HepG2 (cell line): ENCODE data around the gene CDH13. TPM values are rescaled to one million over a fixed set of nuclear protein-coding genes. Genes with fewer than 3 reads are reported as not detected.

ENCODE experiments used
- DMAP1 ChIP-seq: IDR thresholded peaks from 2 replicates; pipeline ENCODE4 v1.6.1; 2016
- NAIF1 ChIP-seq: sonication (generic); formaldehyde crosslinking; IDR thresholded peaks from 2 replicates; pipeline ENCODE4 v1.5.0; 2020; ENCODE audit warnings: mild to moderate bottlenecking, missing genetic modification reagents, borderline replicate concordance
- NFE2L2 ChIP-seq: fragments of 150-350 bp; IDR thresholded peaks from 2 replicates; pipeline ENCODE4 v1.6.1; 2014; ENCODE audit warnings: low read length
- PHF8 ChIP-seq: sonication (generic); formaldehyde crosslinking; IDR thresholded peaks from 2 replicates; pipeline ENCODE4 v1.5.0; 2020; ENCODE audit warnings: missing genetic modification reagents
- ZFP1 ChIP-seq: IDR thresholded peaks from 2 replicates; pipeline ENCODE4 v1.6.1; 2016
- ZNF530 ChIP-seq: sonication (generic); formaldehyde crosslinking; IDR thresholded peaks from 2 replicates; pipeline ENCODE4 v1.5.0; 2020; ENCODE audit warnings: low read depth, mild to moderate bottlenecking, missing genetic modification reagents
- polyA plus RNA-seq, 8 experiments: library from polyadenylated mRNA; depleted of rRNA in 3 of 8; stranded (reverse) in 7 of 8; unstranded in 1 of 8; fragments of >200 nt; fragmentation: Illumina TruSeq in 4 of 8; extraction: Trizol in 4 of 8; gene quantifications; 2 replicates each; pipeline versions ENCODE4 v1.2.1 to v1.2.3, GENCODE V29; 2011 to 2016; ENCODE audit warnings: low read depth in 4 of 8, missing spikeins in 1 of 8, mixed read lengths in 1 of 8; ENCODE audit not compliant: insufficient read depth in 1 of 8
- total RNA-seq, 5 experiments: library from RNA; depleted of rRNA; stranded (reverse); fragments of >200 nt; fragmentation: Illumina TruSeq; extraction: Trizol; gene quantifications; 2 replicates each; pipeline ENCODE4 v1.2.3, GENCODE V29; 2016; ENCODE audit warnings: low read depth in 1 of 5
- TF ChIP-seq, protein P1 (sequence below): sonication (generic); formaldehyde crosslinking; IDR thresholded peaks from 2 replicates; pipeline ENCODE4 v1.4.0; 2020; ENCODE audit warnings: mild to moderate bottlenecking, missing genetic modification reagents
- TF ChIP-seq, protein P2 (sequence below): IDR thresholded peaks from 2 replicates; pipeline ENCODE4 v1.6.1; 2016; ENCODE audit warnings: low read depth, control low read depth
- TF ChIP-seq, protein P3 (sequence below): sonication (generic); formaldehyde crosslinking; IDR thresholded peaks from 2 replicates; pipeline ENCODE4 v1.8.1; 2023; ENCODE audit warnings: mild to moderate bottlenecking, moderate library complexity, missing genetic modification reagents
- TF ChIP-seq, protein P4 (sequence below): sonication (generic); formaldehyde crosslinking; conservative IDR thresholded peaks from 2 replicates; pipeline ENCODE4 v1.5.0; 2020; ENCODE audit warnings: missing genetic modification reagents

The CDH13 gene
- total and polyA plus RNA-seq, 2 of the 13 experiments (the other 11 are each of a cell fraction or from before 2014, with no cell fraction given): not detected

DNA sequence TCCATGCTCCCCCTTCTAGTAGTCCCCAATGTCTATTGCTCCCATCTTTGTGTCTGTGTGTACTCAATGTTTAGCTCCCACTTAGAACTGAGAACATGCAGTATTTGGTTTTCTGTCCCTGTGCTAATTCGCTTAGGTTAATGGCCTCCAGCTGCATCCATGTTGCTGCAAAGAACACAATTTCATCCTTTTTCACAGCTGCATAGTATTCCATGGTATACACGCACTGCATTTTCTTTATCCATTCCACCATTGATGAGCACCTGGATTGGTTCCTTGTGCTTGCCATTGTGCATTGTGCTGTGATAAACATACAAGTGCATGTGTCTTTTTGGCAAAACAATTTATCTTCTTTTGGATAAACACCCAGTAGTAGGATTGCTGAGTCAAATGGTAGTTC, 1104.0 kb downstream of the CDH13 start (continued):
- TF ChIP-seq, protein P1, sequence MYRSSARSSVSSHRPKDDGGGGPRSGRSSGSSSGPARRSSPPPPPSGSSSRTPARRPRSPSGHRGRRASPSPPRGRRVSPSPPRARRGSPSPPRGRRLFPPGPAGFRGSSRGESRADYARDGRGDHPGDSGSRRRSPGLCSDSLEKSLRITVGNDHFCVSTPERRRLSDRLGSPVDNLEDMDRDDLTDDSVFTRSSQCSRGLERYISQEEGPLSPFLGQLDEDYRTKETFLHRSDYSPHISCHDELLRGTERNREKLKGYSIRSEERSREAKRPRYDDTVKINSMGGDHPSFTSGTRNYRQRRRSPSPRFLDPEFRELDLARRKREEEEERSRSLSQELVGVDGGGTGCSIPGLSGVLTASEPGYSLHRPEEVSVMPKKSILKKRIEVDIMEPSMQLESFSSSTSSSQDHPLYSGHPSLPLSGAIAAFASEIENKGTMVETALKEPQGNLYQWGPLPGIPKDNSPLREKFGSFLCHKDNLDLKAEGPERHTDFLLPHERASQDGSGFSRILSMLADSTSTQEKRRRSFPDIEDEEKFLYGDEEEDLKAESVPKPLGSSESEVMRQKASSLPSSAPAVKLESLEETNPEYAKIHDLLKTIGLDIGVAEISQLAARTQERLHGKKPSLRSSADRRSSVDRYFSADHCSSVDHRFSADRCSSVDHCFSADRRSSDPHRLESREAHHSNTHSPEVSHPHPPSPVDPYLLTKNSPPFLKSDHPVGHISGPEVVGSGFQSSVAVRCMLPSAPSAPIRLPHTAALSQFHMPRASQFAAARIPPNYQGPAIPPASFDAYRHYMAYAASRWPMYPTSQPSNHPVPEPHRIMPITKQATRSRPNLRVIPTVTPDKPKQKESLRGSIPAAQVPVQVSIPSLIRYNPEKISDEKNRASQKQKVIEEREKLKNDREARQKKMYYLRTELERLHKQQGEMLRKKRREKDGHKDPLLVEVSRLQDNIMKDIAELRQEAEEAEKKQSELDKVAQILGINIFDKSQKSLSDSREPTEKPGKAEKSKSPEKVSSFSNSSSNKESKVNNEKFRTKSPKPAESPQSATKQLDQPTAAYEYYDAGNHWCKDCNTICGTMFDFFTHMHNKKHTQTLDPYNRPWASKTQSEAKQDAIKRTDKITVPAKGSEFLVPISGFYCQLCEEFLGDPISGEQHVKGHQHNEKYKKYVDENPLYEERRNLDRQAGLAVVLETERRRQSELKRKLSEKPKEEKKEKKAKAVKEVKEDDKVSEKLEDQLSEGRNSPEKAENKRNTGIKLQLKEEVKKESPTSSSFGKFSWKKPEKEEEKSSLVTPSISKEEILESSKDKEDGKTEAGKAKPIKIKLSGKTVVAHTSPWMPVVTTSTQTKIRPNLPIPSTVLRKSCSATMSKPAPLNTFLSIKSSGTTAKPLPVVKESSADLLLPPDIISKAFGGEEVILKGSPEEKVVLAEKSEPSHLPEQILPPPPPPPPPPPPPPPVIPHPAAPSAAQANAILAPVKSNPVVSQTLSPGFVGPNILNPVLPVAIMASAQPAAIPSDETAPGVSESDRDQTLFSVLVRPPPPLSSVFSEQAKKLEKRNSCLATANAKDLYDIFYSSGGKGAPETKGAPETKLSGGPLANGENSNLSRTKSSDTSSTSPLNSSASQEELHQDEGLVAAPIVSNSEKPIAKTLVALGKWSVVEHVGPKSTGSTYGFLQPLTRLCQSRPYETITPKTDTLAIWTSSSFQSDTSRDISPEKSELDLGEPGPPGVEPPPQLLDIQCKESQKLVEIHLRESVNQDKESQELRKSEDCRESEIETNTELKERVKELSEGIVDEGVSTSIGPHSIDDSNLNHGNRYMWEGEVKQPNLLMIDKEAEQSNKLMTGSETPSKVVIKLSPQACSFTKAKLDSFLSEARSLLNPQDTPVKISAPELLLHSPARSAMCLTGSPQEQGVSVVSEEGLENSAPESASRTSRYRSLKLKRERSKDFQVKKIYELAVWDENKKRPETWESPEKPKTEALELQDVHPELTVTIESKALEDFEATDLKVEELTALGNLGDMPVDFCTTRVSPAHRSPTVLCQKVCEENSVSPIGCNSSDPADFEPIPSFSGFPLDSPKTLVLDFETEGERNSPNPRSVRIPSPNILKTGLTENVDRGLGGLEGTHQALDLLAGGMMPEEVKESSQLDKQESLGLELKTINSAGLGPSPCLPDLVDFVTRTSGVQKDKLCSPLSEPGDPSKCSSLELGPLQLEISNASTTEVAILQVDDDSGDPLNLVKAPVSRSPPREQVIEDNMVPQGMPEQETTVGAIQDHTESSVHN: no peak
- TF ChIP-seq NFE2L2 (no peak), DMAP1 (CRISPR knock-in tag) (no peak), PHF8 (no peak), ZNF530 (CRISPR knock-in tag) (no peak), ZFP1 (no peak), NAIF1 (no peak)
- TF ChIP-seq, protein P2, sequence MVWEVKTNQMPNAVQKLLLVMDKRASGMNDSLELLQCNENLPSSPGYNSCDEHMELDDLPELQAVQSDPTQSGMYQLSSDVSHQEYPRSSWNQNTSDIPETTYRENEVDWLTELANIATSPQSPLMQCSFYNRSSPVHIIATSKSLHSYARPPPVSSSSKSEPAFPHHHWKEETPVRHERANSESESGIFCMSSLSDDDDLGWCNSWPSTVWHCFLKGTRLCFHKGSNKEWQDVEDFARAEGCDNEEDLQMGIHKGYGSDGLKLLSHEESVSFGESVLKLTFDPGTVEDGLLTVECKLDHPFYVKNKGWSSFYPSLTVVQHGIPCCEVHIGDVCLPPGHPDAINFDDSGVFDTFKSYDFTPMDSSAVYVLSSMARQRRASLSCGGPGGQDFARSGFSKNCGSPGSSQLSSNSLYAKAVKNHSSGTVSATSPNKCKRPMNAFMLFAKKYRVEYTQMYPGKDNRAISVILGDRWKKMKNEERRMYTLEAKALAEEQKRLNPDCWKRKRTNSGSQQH (CRISPR knock-in tag): no peak
- TF ChIP-seq, protein P3, sequence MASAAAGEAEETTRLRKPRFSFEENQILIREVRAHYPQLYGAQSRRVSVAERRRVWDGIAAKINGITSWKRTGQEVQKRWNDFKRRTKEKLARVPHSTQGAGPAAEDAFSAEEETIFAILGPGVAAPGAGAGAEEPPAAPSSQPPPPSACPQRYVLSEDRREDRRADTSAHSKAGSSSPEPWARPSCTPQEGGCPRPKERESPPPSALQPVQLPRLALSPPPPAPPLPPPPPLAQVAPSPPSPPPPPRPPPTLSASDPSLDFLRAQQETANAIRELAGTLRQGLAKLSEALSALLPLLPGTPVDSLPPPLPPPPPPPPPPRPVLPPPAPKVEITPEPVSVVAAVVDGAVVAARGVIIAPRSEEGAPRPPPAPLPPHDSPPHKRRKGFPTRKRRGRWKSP (CRISPR knock-in tag): no peak
- TF ChIP-seq, protein P4, sequence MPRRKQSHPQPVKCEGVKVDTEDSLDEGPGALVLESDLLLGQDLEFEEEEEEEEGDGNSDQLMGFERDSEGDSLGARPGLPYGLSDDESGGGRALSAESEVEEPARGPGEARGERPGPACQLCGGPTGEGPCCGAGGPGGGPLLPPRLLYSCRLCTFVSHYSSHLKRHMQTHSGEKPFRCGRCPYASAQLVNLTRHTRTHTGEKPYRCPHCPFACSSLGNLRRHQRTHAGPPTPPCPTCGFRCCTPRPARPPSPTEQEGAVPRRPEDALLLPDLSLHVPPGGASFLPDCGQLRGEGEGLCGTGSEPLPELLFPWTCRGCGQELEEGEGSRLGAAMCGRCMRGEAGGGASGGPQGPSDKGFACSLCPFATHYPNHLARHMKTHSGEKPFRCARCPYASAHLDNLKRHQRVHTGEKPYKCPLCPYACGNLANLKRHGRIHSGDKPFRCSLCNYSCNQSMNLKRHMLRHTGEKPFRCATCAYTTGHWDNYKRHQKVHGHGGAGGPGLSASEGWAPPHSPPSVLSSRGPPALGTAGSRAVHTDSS: no peak
